DND-41 (cell line): Measurements from ENCODE around the gene MACROD2.

Experiments used
- ATAC-seq: fragments of 200-7000 bp; cut with Tn5 transposase; 3 replicates; pipeline ENCODE4 v1.9.1; 2021; ENCODE audit warnings: low read depth; ENCODE audit not compliant: insufficient read depth
- DNase-seq: peaks from one replicate; pipeline ENCODE4 v3.0.0-alpha.2; 2020
- H2AFZ ChIP-seq: 2 replicates; pipeline ENCODE4 v1.6.0; 2012; ENCODE audit warnings: low read depth, low read length
- H3K27ac ChIP-seq: 2 replicates; pipeline ENCODE4 v1.5.1; 2012; ENCODE audit warnings: low read length, inconsistent platforms
- H3K27me3 ChIP-seq: fragments of 200-600 bp; sonication (generic); 2 replicates; pipeline ENCODE4 v1.6.0; 2012; ENCODE audit warnings: low read length, mild to moderate bottlenecking, inconsistent platforms; ENCODE audit not compliant: insufficient read depth, poor library complexity
- H3K36me3 ChIP-seq: 2 replicates; pipeline ENCODE4 v1.5.1; 2012; ENCODE audit warnings: low read length, inconsistent platforms; ENCODE audit not compliant: insufficient read depth
- H3K4me1 ChIP-seq: 2 replicates; pipeline ENCODE4 v1.5.1; 2012; ENCODE audit warnings: mild to moderate bottlenecking, low read length; ENCODE audit not compliant: insufficient read depth
- H3K4me2 ChIP-seq: 2 replicates; pipeline ENCODE4 v1.6.0; 2012; ENCODE audit warnings: mild to moderate bottlenecking, moderate library complexity, low read length, inconsistent platforms; ENCODE audit not compliant: insufficient read depth
- H3K4me3 ChIP-seq, 2 experiments: fragments of 200-600 bp in 1 of 2; shearing (Covaris generic) in 1 of 2; 2 replicates each; pipeline ENCODE4 v1.5.1; 2012 to 2016; ENCODE audit warnings: inconsistent platforms in 2 of 2, low read length in 2 of 2, mild to moderate bottlenecking in 2 of 2, low read depth in 1 of 2, moderate library complexity in 1 of 2
- H3K79me2 ChIP-seq: 2 replicates; pipeline ENCODE4 v1.6.0; 2012; ENCODE audit warnings: low read length, inconsistent platforms; ENCODE audit not compliant: insufficient read depth
- H3K9ac ChIP-seq: 2 replicates; pipeline ENCODE4 v1.6.0; 2012; ENCODE audit warnings: low read depth, mild to moderate bottlenecking, inconsistent platforms, low read length, moderate library complexity
- H3K9me3 ChIP-seq: 2 replicates; pipeline ENCODE4 v1.5.1; 2012; ENCODE audit warnings: low read length, moderate library complexity, mild to moderate bottlenecking, inconsistent platforms; ENCODE audit not compliant: insufficient read depth, severe bottlenecking
- H4K20me1 ChIP-seq: 2 replicates; pipeline ENCODE4 v1.6.0; 2012; ENCODE audit warnings: low read length; ENCODE audit not compliant: insufficient read depth
- EZH2 ChIP-seq: IDR thresholded peaks from 3 replicates; pipeline ENCODE4 v1.6.1; 2012; ENCODE audit warnings: borderline replicate concordance, low read depth, mild to moderate bottlenecking, moderate library complexity, low read length, inconsistent platforms; ENCODE audit not compliant: severe bottlenecking
- TF ChIP-seq, protein P1 (sequence below): IDR thresholded peaks from 2 replicates; pipeline ENCODE4 v1.5.1; 2012; ENCODE audit warnings: borderline replicate concordance, low read length, moderate library complexity, mild to moderate bottlenecking; ENCODE audit not compliant: poor library complexity, severe bottlenecking; ENCODE audit errors: extremely low read depth

The MACROD2 gene

DNA sequence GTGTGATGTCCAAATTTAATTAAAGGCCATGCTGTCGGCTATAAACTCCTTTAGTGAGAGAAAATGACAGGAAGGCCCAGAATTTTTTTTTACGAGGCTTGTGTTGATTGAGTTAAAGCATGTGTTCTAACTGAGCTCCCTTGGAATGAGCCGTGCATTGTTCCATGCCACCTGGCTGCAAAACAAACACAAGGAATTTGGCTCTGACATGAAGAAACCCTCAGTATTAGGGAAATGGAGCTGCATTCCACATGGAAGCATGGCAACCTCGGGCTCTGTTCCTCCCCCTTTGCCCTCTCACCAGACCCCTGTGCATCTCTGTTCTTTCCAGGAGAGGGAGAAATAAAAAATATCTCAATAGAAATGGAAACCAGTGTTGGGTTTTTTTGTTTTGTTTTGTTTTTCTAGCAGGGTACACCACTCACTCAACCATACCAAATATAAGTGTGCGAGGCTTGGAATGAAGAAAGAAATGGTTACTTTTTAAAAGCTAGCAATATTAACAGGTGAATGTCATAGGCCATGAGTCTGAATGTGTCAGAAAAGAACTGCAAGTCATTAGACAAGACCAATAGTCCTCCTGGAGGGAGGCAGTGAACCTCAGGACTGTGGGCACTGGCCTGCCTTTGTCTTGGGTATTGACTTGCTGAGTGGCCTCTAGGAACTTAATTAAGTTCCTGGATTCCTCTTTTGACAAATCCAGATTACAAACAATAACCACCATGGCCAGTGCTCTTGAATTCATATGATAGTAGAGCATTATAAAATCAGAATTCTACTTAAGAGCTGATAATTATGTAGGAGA is 1642.8 kb downstream of the MACROD2 start:
- Histone ChIP-seq H3K4me3 (no peak overlapping the region), H3K79me2 (no peaks in the 10 kb centered on the region), H3K27me3 (no peaks in the 10 kb centered on the region), H3K4me1 (no peaks in the 10 kb centered on the region), H3K36me3 (no peaks in the 10 kb centered on the region), H3K9me3 (no peaks in the 10 kb centered on the region), H3K27ac (no peak overlapping the region), H2AFZ (no peak overlapping the region), H4K20me1 (no peaks in the 10 kb centered on the region), H3K4me2 (no peak overlapping the region), H3K9ac (no peak overlapping the region)
- DNase-seq (no peak), ATAC-seq (no peak)
- TF ChIP-seq, protein P1, sequence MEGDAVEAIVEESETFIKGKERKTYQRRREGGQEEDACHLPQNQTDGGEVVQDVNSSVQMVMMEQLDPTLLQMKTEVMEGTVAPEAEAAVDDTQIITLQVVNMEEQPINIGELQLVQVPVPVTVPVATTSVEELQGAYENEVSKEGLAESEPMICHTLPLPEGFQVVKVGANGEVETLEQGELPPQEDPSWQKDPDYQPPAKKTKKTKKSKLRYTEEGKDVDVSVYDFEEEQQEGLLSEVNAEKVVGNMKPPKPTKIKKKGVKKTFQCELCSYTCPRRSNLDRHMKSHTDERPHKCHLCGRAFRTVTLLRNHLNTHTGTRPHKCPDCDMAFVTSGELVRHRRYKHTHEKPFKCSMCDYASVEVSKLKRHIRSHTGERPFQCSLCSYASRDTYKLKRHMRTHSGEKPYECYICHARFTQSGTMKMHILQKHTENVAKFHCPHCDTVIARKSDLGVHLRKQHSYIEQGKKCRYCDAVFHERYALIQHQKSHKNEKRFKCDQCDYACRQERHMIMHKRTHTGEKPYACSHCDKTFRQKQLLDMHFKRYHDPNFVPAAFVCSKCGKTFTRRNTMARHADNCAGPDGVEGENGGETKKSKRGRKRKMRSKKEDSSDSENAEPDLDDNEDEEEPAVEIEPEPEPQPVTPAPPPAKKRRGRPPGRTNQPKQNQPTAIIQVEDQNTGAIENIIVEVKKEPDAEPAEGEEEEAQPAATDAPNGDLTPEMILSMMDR: no peak
- no peak for TF ChIP-seq EZH2

DNA sequence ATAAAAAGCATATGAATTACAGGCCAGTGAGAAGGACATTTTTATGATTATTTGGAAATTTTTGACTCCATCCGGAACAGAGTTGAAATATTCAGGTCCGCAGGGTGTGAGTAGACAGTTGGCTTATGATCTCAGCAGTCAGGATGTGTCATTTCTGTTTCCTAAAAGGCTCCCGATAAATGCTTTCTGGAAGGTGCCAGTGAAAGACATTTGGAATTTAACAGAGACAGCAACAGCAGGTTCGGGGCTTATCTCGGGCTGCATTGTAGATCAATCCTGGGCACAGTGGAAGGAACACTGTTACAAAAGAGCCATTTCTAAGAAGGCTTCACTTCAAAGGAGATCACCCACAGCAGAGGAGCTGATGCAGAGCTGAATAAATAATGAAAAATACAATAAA is 1643.5 kb downstream of the MACROD2 start:
- no peaks in the 10 kb centered on the region for H3K36me3 ChIP-seq
- no peaks in the 10 kb centered on the region for H4K20me1 ChIP-seq
- H2AFZ ChIP-seq: no peak overlapping the region
- no peak overlapping the region for H3K9ac ChIP-seq
- H3K4me1 ChIP-seq: no peaks in the 10 kb centered on the region
- H3K27me3 ChIP-seq: no peaks in the 10 kb centered on the region
- H3K27ac ChIP-seq: no peak overlapping the region
- H3K9me3 ChIP-seq: no peaks in the 10 kb centered on the region
- no peak overlapping the region for H3K4me2 ChIP-seq
- no peak for ATAC-seq
- no peak for DNase-seq
- TF ChIP-seq, protein P1: no peak
- no peak for TF ChIP-seq EZH2
- no peaks in the 10 kb centered on the region for H3K79me2 ChIP-seq
- H3K4me3 ChIP-seq: no peak overlapping the region

DNA sequence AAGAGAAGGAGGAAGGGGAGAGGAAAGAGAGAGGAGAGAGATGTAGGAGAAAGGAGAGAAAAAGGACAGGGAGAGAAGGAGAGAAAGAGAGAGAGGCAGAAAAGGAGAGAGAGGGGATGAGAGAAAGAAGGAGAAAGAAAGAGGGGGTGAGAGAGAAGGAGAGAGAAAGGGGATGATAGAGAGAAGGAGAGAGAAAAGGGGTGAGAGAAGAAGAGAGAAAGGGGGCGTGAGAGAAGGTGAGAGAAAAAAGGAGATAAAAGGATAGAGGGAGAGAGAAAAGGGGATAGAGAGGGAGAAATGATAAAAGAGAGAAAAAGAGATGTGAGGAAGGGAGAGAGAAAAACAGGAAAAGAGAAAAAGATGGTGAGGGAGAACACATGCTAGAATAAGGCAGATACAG is 1644.5 kb downstream of the MACROD2 start:
- DNase-seq (no peak), ATAC-seq (no peak)
- Histone ChIP-seq H3K4me2 (no peak overlapping the region), H3K27ac (no peak overlapping the region), H3K4me3 (no peak overlapping the region), H3K36me3 (no peaks in the 10 kb centered on the region), H3K4me1 (no peaks in the 10 kb centered on the region), H3K27me3 (no peaks in the 10 kb centered on the region), H4K20me1 (no peaks in the 10 kb centered on the region), H2AFZ (no peak overlapping the region), H3K79me2 (no peaks in the 10 kb centered on the region), H3K9me3 (no peaks in the 10 kb centered on the region), H3K9ac (no peak overlapping the region)
- TF ChIP-seq EZH2: no peak
- TF ChIP-seq, protein P1: no peak

DNA sequence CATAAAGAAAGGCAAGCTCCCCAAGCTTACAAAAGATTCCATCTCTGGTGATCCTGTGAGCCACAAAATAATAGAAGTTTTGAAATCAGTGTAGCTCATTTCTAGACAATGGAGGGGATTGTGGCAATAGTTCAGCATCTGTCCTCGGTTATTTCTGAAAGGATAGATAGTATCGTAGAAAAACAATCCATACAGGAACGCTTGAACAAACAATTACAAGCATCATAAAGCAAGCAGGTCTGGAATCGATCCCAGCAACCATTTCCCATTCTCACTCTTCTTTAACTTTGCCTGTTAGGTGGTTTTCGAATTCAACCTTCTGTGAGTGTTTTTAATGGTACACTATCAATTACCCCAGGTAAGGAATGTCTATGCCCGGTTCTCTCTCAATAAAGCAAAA is 1646.8 kb downstream of the MACROD2 start:
- no peak for ATAC-seq
- no peak overlapping the region for H3K27ac ChIP-seq

More for the DNA sequence above, 1646.8 kb downstream of the MACROD2 start:
- Histone ChIP-seq H3K36me3 (no peaks in the 10 kb centered on the region), H4K20me1 (no peaks in the 10 kb centered on the region), H2AFZ (no peak overlapping the region), H3K4me3 (no peak overlapping the region), H3K9me3 (no peaks in the 10 kb centered on the region), H3K79me2 (no peaks in the 10 kb centered on the region), H3K9ac (no peak overlapping the region), H3K4me2 (no peak overlapping the region), H3K4me1 (no peaks in the 10 kb centered on the region), H3K27me3 (no peaks in the 10 kb centered on the region)
- DNase-seq: no peak
- TF ChIP-seq EZH2: no peak
- TF ChIP-seq, protein P1: no peak
